ENCODE data around the gene SARS2. TPM values are rescaled to one million over a fixed set of nuclear protein-coding genes. Genes with fewer than 3 reads are reported as not detected.

The SARS2 gene
- total RNA-seq, 1 donor from 2014 or later, result 11.5 TPM

GRCh38 chr19:38910488-38910887 lies 20.1 kb downstream of the SARS2 start:
- H3K36me3 ChIP-seq (ENCODE audit: control insufficient read depth in 3 of 3, insufficient read depth in 3 of 3, low read length in 3 of 3), result peaks cover 17 to 33% (median 27%) of the 10 kb centered on the region in 3 donors
- H3K9me3 ChIP-seq (ENCODE audit: control insufficient read depth in 3 of 3, low read length in 3 of 3), result no peaks in the 10 kb centered on the region
- peaks cover 0 to 5% (median 0%) of the 10 kb centered on the region in 3 donors for H3K27me3 ChIP-seq (ENCODE audit: control insufficient read depth in 3 of 3, insufficient read depth in 3 of 3, low read length in 3 of 3)
- no peaks in the 10 kb centered on the region for H3K4me1 ChIP-seq (ENCODE audit: control insufficient read depth in 3 of 3, insufficient read depth in 3 of 3, low read length in 3 of 3)
- H3K4me3 ChIP-seq (ENCODE audit: low read length in 3 of 3), result no peak overlapping the region
- no peak overlapping the region for H3K27ac ChIP-seq (ENCODE audit: low read depth, low read length)
- no peak overlapping the region for H3K9ac ChIP-seq (ENCODE audit: low read depth in 1 of 3, low read length in 3 of 3)

- Histone ChIP-seq H3K4me1 (ENCODE audit: control insufficient read depth in 3 of 3, insufficient read depth in 3 of 3, low read length in 3 of 3) (no peaks in the 10 kb centered on the region), H3K4me3 (ENCODE audit: low read length in 3 of 3) (no peak overlapping the region), H3K36me3 (ENCODE audit: control insufficient read depth in 3 of 3, insufficient read depth in 3 of 3, low read length in 3 of 3) (peaks cover 22 to 33% (median 30%) of the 10 kb centered on the region in 3 donors), H3K27me3 (ENCODE audit: control insufficient read depth in 3 of 3, insufficient read depth in 3 of 3, low read length in 3 of 3) (peaks cover 0 to 5% (median 0%) of the 10 kb centered on the region in 3 donors), H3K9me3 (ENCODE audit: control insufficient read depth in 3 of 3, low read length in 3 of 3) (no peaks in the 10 kb centered on the region), H3K9ac (ENCODE audit: low read depth in 1 of 3, low read length in 3 of 3) (no peak overlapping the region), H3K27ac (ENCODE audit: low read depth, low read length) (no peak overlapping the region)
Measured at GRCh38 chr19:38908911-38909310, 21.7 kb downstream of the SARS2 start.

- Histone ChIP-seq H3K4me3 (ENCODE audit: low read length in 3 of 3) (no peak overlapping the region), H3K4me1 (ENCODE audit: control insufficient read depth in 3 of 3, insufficient read depth in 3 of 3, low read length in 3 of 3) (no peaks in the 10 kb centered on the region), H3K36me3 (ENCODE audit: control insufficient read depth in 3 of 3, insufficient read depth in 3 of 3, low read length in 3 of 3) (peaks cover 22 to 33% (median 30%) of the 10 kb centered on the region in 3 donors), H3K27me3 (ENCODE audit: control insufficient read depth in 3 of 3, insufficient read depth in 3 of 3, low read length in 3 of 3) (peaks cover 0 to 5% (median 0%) of the 10 kb centered on the region in 3 donors), H3K9ac (ENCODE audit: low read depth in 1 of 3, low read length in 3 of 3) (no peak overlapping the region), H3K27ac (ENCODE audit: low read depth, low read length) (no peak overlapping the region), H3K9me3 (ENCODE audit: control insufficient read depth in 3 of 3, low read length in 3 of 3) (no peaks in the 10 kb centered on the region)
Measured at GRCh38 chr19:38907670-38908069, 22.9 kb downstream of the SARS2 start.

GRCh38 chr19:38907227-38907626 lies 23.3 kb downstream of the SARS2 start:
- H3K9me3 ChIP-seq (ENCODE audit: control insufficient read depth in 3 of 3, low read length in 3 of 3), result no peaks in the 10 kb centered on the region
- peaks cover 22 to 33% (median 30%) of the 10 kb centered on the region in 3 donors for H3K36me3 ChIP-seq (ENCODE audit: control insufficient read depth in 3 of 3, insufficient read depth in 3 of 3, low read length in 3 of 3)
- no peak overlapping the region for H3K9ac ChIP-seq (ENCODE audit: low read depth in 1 of 3, low read length in 3 of 3)
- H3K27ac ChIP-seq (ENCODE audit: low read depth, low read length), result no peak overlapping the region
- no peak overlapping the region for H3K4me3 ChIP-seq (ENCODE audit: low read length in 3 of 3)
- peaks cover 0 to 5% (median 0%) of the 10 kb centered on the region in 3 donors for H3K27me3 ChIP-seq (ENCODE audit: control insufficient read depth in 3 of 3, insufficient read depth in 3 of 3, low read length in 3 of 3)
- H3K4me1 ChIP-seq (ENCODE audit: control insufficient read depth in 3 of 3, insufficient read depth in 3 of 3, low read length in 3 of 3), result no peaks in the 10 kb centered on the region

GRCh38 chr19:38905620-38906019 lies 24.9 kb downstream of the SARS2 start:
- Histone ChIP-seq H3K9me3 (ENCODE audit: control insufficient read depth in 3 of 3, low read length in 3 of 3) (no peaks in the 10 kb centered on the region), H3K27me3 (ENCODE audit: control insufficient read depth in 3 of 3, insufficient read depth in 3 of 3, low read length in 3 of 3) (no peaks in the 10 kb centered on the region), H3K4me1 (ENCODE audit: control insufficient read depth in 3 of 3, insufficient read depth in 3 of 3, low read length in 3 of 3) (peaks cover under 1 to 4% (median 2%) of the 10 kb centered on the region in 3 donors), H3K27ac (ENCODE audit: low read depth, low read length) (no peak overlapping the region), H3K4me3 (ENCODE audit: low read length in 3 of 3) (no peak overlapping the region), H3K9ac (ENCODE audit: low read depth in 1 of 3, low read length in 3 of 3) (no peak overlapping the region), H3K36me3 (ENCODE audit: control insufficient read depth in 3 of 3, insufficient read depth in 3 of 3, low read length in 3 of 3) (peaks cover 22 to 30% (median 30%) of the 10 kb centered on the region in 3 donors)

GRCh38 chr19:38904581-38905539 lies 25.7 kb downstream of the SARS2 start:
- H3K27me3 ChIP-seq (ENCODE audit: control insufficient read depth in 3 of 3, insufficient read depth in 3 of 3, low read length in 3 of 3), result no peaks in the 10 kb centered on the region
- peaks cover 3 to 9% (median 8%) of the 10 kb centered on the region in 3 donors for H3K4me1 ChIP-seq (ENCODE audit: control insufficient read depth in 3 of 3, insufficient read depth in 3 of 3, low read length in 3 of 3)
- H3K9me3 ChIP-seq (ENCODE audit: control insufficient read depth in 3 of 3, low read length in 3 of 3), result no peaks in the 10 kb centered on the region
- peaks cover 18 to 26% (median 25%) of the 10 kb centered on the region in 3 donors for H3K36me3 ChIP-seq (ENCODE audit: control insufficient read depth in 3 of 3, insufficient read depth in 3 of 3, low read length in 3 of 3)
- H3K4me3 ChIP-seq (ENCODE audit: low read length in 3 of 3), result no peak overlapping the region
- no peak overlapping the region for H3K9ac ChIP-seq (ENCODE audit: low read depth in 1 of 3, low read length in 3 of 3)
- H3K27ac ChIP-seq (ENCODE audit: low read depth, low read length), result no peak overlapping the region

- Histone ChIP-seq H3K9ac (ENCODE audit: low read depth in 1 of 3, low read length in 3 of 3) (no peak overlapping the region), H3K4me3 (ENCODE audit: low read length in 3 of 3) (no peak overlapping the region), H3K9me3 (ENCODE audit: control insufficient read depth in 3 of 3, low read length in 3 of 3) (no peaks in the 10 kb centered on the region), H3K27me3 (ENCODE audit: control insufficient read depth in 3 of 3, insufficient read depth in 3 of 3, low read length in 3 of 3) (no peaks in the 10 kb centered on the region), H3K27ac (ENCODE audit: low read depth, low read length) (no peak overlapping the region), H3K4me1 (ENCODE audit: control insufficient read depth in 3 of 3, insufficient read depth in 3 of 3, low read length in 3 of 3) (peaks cover 28 to 30% (median 30%) of the 10 kb centered on the region in 3 donors), H3K36me3 (ENCODE audit: control insufficient read depth in 3 of 3, insufficient read depth in 3 of 3, low read length in 3 of 3) (peaks cover 8 to 13% (median 11%) of the 10 kb centered on the region in 3 donors)
Measured at GRCh38 chr19:38901683-38902082, 28.9 kb downstream of the SARS2 start.

GRCh38 chr19:38900743-38901190 lies 29.8 kb downstream of the SARS2 start:
- Histone ChIP-seq H3K9me3 (ENCODE audit: control insufficient read depth in 3 of 3, low read length in 3 of 3) (no peaks in the 10 kb centered on the region), H3K27ac (ENCODE audit: low read depth, low read length) (peak overlapping the region; percentile 86)

GRCh38 chr19:38900202-38900629 lies 30.3 kb downstream of the SARS2 start:
- Histone ChIP-seq H3K27ac (ENCODE audit: low read depth, low read length) (peak overlapping the region; percentile 86), H3K27me3 (ENCODE audit: control insufficient read depth in 3 of 3, insufficient read depth in 3 of 3, low read length in 3 of 3) (no peaks in the 10 kb centered on the region), H3K9me3 (ENCODE audit: control insufficient read depth in 3 of 3, low read length in 3 of 3) (no peaks in the 10 kb centered on the region), H3K36me3 (ENCODE audit: control insufficient read depth in 3 of 3, insufficient read depth in 3 of 3, low read length in 3 of 3) (peaks cover under 1 to 7% (median 4%) of the 10 kb centered on the region in 3 donors), H3K4me3 (ENCODE audit: low read length in 3 of 3) (peak overlapping the region; percentile 66 to 93 (median 88)), H3K4me1 (ENCODE audit: control insufficient read depth in 3 of 3, insufficient read depth in 3 of 3, low read length in 3 of 3) (peaks cover 35 to 39% (median 36%) of the 10 kb centered on the region in 3 donors), H3K9ac (ENCODE audit: low read depth in 1 of 3, low read length in 3 of 3) (peak overlapping the region; percentile 75 to 92 (median 77))

More at GRCh38 chr19:38900743-38901190, 29.8 kb downstream of the SARS2 start:
- peaks cover 32 to 34% (median 33%) of the 10 kb centered on the region in 3 donors for H3K4me1 ChIP-seq (ENCODE audit: control insufficient read depth in 3 of 3, insufficient read depth in 3 of 3, low read length in 3 of 3)
- H3K9ac ChIP-seq (ENCODE audit: low read depth in 1 of 3, low read length in 3 of 3), result peak overlapping the region in 2 of 3 donors; percentile 77 to 92
- H3K36me3 ChIP-seq (ENCODE audit: control insufficient read depth in 3 of 3, insufficient read depth in 3 of 3, low read length in 3 of 3), result peaks cover 5 to 12% (median 9%) of the 10 kb centered on the region in 3 donors
- peak overlapping the region in 2 of 3 donors; percentile 66 to 93 for H3K4me3 ChIP-seq (ENCODE audit: low read length in 3 of 3)
- no peaks in the 10 kb centered on the region for H3K27me3 ChIP-seq (ENCODE audit: control insufficient read depth in 3 of 3, insufficient read depth in 3 of 3, low read length in 3 of 3)

All from skeletal muscle tissue (tissue), 4 donors.